Astrocyte (in vitro differentiated cells and primary cell): Measurements from ENCODE around the gene ZNF487.

ENCODE experiments used
- CTCF ChIP-seq: IDR thresholded peaks from 2 replicates; pipeline ENCODE4 v1.5.1; 2011; ENCODE audit warnings: low read depth, mild to moderate bottlenecking, inconsistent platforms, low read length, moderate library complexity; ENCODE audit not compliant: insufficient read depth
- EZH2 ChIP-seq: IDR thresholded peaks from 2 replicates; pipeline ENCODE4 v1.6.1; 2012; ENCODE audit warnings: mild to moderate bottlenecking, low read length, inconsistent platforms; ENCODE audit not compliant: insufficient read depth

- TF ChIP-seq CTCF (peak; percentile 12), EZH2 (no peak)
These were observed 29.2 kb upstream of the ZNF487 start for GRCh38 chr10:43407576-43408330.
